RWPE2 (cell line): Measurements from ENCODE around the gene CALD1.

ENCODE experiments used
- ATAC-seq: fragments of 200-7000 bp; cut with Tn5 transposase; 3 replicates; pipeline ENCODE4 v1.9.1; 2021; ENCODE audit warnings: low read depth
- DNase-seq: peaks from one replicate; pipeline ENCODE4 v3.0.0-alpha.2; 2020; ENCODE audit warnings: low spot score
- H3K27ac ChIP-seq: fragments of 450-650 bp; 2 replicates; pipeline ENCODE4 v1.5.1; 2017; ENCODE audit warnings: mild to moderate bottlenecking; ENCODE audit not compliant: poor library complexity, severe bottlenecking
- H3K27me3 ChIP-seq: fragments of 250-450 bp; sonication (Bioruptor Pico); 2 replicates; pipeline ENCODE4 v1.5.1; 2021; ENCODE audit warnings: mild to moderate bottlenecking, moderate library complexity; ENCODE audit not compliant: insufficient read depth, poor library complexity, severe bottlenecking
- H3K36me3 ChIP-seq: fragments of 250-450 bp; sonication (Bioruptor Pico); 2 replicates; pipeline ENCODE4 v1.5.1; 2020; ENCODE audit warnings: low read depth, mild to moderate bottlenecking, moderate library complexity
- H3K4me1 ChIP-seq: fragments of 250-450 bp; sonication (Bioruptor Pico); 2 replicates; pipeline ENCODE4 v1.5.1; 2021; ENCODE audit warnings: mild to moderate bottlenecking, moderate library complexity; ENCODE audit not compliant: insufficient read depth, poor library complexity, severe bottlenecking
- H3K4me3 ChIP-seq: fragments of 250-450 bp; sonication (Bioruptor Pico); 2 replicates; pipeline ENCODE4 v1.5.1; 2021; ENCODE audit warnings: mild to moderate bottlenecking, moderate library complexity; ENCODE audit not compliant: severe bottlenecking
- H3K9me3 ChIP-seq: fragments of 250-450 bp; sonication (Bioruptor Pico); 2 replicates; pipeline ENCODE4 v1.5.1; 2021; ENCODE audit warnings: mild to moderate bottlenecking, moderate library complexity; ENCODE audit not compliant: severe bottlenecking
- TF ChIP-seq, protein P1 (sequence below): fragments of 450-650 bp; IDR thresholded peaks from one replicate; pipeline ENCODE4 v1.5.1; 2017; ENCODE audit warnings: mild to moderate bottlenecking, moderate library complexity; ENCODE audit not compliant: poor library complexity, severe bottlenecking

Gene CALD1

DNA sequence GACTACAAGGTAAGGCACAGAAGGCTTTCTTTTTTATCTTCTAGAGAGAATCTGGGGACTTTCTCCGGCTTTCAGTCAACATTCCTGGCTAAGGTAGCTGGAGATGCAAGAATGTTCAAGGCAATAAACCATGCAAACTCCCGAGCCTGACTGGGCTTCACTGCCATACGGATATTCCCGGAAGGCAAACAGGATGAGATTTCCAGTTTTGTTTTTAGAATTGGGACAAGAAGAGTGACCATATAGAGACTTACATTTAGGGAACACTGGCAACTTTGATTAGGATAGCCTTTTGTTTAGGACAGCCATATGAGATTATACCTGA, 269 bp downstream of the CALD1 start:
- Histone ChIP-seq H3K27ac (peak overlapping the region; percentile 90), H3K36me3 (peaks cover 32% of the 10 kb centered on the region), H3K4me3 (peak overlapping the region; percentile 60), H3K27me3 (no peaks in the 10 kb centered on the region), H3K4me1 (peaks cover 22% of the 10 kb centered on the region), H3K9me3 (no peaks in the 10 kb centered on the region)
- peak; percentile 11 for ATAC-seq
- TF ChIP-seq, protein P1, sequence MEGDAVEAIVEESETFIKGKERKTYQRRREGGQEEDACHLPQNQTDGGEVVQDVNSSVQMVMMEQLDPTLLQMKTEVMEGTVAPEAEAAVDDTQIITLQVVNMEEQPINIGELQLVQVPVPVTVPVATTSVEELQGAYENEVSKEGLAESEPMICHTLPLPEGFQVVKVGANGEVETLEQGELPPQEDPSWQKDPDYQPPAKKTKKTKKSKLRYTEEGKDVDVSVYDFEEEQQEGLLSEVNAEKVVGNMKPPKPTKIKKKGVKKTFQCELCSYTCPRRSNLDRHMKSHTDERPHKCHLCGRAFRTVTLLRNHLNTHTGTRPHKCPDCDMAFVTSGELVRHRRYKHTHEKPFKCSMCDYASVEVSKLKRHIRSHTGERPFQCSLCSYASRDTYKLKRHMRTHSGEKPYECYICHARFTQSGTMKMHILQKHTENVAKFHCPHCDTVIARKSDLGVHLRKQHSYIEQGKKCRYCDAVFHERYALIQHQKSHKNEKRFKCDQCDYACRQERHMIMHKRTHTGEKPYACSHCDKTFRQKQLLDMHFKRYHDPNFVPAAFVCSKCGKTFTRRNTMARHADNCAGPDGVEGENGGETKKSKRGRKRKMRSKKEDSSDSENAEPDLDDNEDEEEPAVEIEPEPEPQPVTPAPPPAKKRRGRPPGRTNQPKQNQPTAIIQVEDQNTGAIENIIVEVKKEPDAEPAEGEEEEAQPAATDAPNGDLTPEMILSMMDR: no peak
- no peak for DNase-seq

- Histone ChIP-seq H3K27me3 (no peaks in the 10 kb centered on the region), H3K27ac (peak overlapping the region; percentile 90), H3K9me3 (no peaks in the 10 kb centered on the region), H3K4me1 (peaks cover 22% of the 10 kb centered on the region), H3K4me3 (peak overlapping the region; percentile 60), H3K36me3 (peaks cover 37% of the 10 kb centered on the region)
- ATAC-seq (no peak), DNase-seq (no peak)
- TF ChIP-seq, protein P1: no peak
These were observed 863 bp downstream of the CALD1 start for GRCh38 chr7:134780166-134780828.

DNA sequence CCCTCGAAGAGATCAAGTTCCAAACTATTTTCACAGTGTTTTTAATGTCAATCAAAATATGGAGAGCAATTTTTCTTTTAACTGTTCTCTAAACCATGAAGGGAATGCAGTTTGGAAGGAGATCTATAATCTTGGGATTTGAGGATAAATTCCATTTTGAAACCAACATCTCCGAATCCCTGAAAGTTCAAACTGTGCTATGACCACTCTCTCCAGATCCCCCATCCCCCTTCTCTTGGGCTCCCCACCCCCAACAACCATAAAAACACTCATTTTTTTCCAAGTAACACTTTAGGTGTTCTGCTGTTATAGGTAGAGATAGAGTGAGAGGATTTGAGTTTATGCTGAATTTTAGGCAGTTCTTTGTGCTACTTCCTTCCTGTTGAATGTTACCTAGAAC, 1.7 kb downstream of the CALD1 start:
- Histone ChIP-seq H3K36me3 (peaks cover 41% of the 10 kb centered on the region), H3K27me3 (no peaks in the 10 kb centered on the region), H3K27ac (peak overlapping the region; percentile 90), H3K9me3 (no peaks in the 10 kb centered on the region), H3K4me1 (peaks cover 22% of the 10 kb centered on the region), H3K4me3 (peak overlapping the region; percentile 60)
- ATAC-seq (no peak), DNase-seq (no peak)
- TF ChIP-seq, protein P1: no peak

DNA sequence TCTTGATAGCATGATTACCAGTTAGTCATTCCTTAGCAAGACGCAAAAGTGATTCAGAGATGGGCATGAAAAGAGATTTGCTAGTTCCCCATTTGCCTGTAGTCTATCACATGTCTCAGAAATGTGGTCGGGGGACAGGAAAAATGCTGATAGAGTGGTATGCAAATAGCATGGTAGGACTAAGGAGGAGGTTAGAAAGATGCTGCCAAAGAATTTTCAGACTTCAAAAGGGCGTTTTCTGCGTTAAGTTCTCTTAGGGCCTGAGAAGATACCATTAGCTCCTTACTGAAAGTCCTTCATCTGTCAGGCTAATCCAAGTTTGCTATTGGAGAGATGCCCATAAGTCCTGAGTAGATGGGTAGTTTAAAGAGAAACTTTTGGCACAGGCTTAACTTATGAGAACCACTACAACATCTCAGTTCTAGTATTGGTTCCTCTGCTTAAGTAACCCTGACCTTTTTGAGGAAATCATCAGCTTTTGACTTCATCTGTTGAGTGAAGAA, 2.7 kb downstream of the CALD1 start:
- Histone ChIP-seq H3K27ac (peak overlapping the region; percentile 90), H3K27me3 (no peaks in the 10 kb centered on the region), H3K9me3 (no peaks in the 10 kb centered on the region), H3K4me3 (no peak overlapping the region), H3K36me3 (peaks cover 44% of the 10 kb centered on the region), H3K4me1 (peaks cover 24% of the 10 kb centered on the region)
- ATAC-seq (no peak), DNase-seq (no peak)
- TF ChIP-seq, protein P1: no peak
